Measurements from ENCODE around the gene MAP3K9.

MAP3K9 gene

DNA sequence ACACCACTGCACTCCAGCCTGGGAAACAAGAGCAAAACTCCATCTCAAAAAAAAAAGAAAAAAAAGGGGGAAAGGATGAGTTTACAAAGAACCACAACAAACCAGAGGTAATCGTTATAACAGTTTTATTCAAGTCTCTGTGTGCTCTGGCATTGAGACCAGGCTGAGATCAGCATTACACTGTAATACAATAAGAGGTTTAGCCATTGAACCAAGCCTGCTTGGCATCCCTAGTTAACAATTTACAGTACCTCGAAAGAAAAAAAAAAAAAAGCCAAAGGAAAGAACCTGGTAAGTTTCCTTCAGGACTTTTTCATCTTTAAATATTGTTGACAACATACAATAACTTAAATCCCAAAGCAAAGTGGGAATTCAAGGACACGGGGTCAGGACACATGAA lies 86.9 kb downstream of the MAP3K9 start:
- TF ChIP-seq EZH2 (optimal IDR thresholded peaks at IDR 0.05; ENCODE audit: low read depth, low read length) (no peak), EZH2phosphoT487 (IDR thresholded peaks at IDR 0.05; ENCODE audit: low read length) (no peak)
- TF ChIP-seq, protein P1, sequence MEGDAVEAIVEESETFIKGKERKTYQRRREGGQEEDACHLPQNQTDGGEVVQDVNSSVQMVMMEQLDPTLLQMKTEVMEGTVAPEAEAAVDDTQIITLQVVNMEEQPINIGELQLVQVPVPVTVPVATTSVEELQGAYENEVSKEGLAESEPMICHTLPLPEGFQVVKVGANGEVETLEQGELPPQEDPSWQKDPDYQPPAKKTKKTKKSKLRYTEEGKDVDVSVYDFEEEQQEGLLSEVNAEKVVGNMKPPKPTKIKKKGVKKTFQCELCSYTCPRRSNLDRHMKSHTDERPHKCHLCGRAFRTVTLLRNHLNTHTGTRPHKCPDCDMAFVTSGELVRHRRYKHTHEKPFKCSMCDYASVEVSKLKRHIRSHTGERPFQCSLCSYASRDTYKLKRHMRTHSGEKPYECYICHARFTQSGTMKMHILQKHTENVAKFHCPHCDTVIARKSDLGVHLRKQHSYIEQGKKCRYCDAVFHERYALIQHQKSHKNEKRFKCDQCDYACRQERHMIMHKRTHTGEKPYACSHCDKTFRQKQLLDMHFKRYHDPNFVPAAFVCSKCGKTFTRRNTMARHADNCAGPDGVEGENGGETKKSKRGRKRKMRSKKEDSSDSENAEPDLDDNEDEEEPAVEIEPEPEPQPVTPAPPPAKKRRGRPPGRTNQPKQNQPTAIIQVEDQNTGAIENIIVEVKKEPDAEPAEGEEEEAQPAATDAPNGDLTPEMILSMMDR (IDR thresholded peaks at IDR 0.05; ENCODE audit: low read length) = no peak
- no peak overlapping the region for H3K9ac ChIP-seq (ENCODE audit: low read length)
- H3K27ac ChIP-seq (ENCODE audit: low read length) = no peak overlapping the region
- no peak for DNase-seq
- no peaks in the 10 kb centered on the region for H3K79me2 ChIP-seq (ENCODE audit: low read length)
- no peak overlapping the region for H3K4me3 ChIP-seq (ENCODE audit: low read length)
- no peaks in the 10 kb centered on the region for H3K9me3 ChIP-seq (replicated peaks; ENCODE audit: insufficient read depth, low read length)
- no peaks in the 10 kb centered on the region for H3F3A ChIP-seq (ENCODE audit: insufficient read depth, low read length)
- H3K27me3 ChIP-seq (replicated peaks; ENCODE audit: insufficient read depth, low read length) = no peaks in the 10 kb centered on the region
- H3K4me1 ChIP-seq (ENCODE audit: low read length) = no peaks in the 10 kb centered on the region
- no peak overlapping the region for H3K4me2 ChIP-seq (ENCODE audit: low read depth, low read length)
- no peaks in the 10 kb centered on the region for H3K36me3 ChIP-seq (replicated peaks; ENCODE audit: insufficient read depth, low read length)
- no peaks in the 10 kb centered on the region for H3K9me2 ChIP-seq (replicated peaks; ENCODE audit: insufficient read depth, low read length)
- no peak overlapping the region for H2AFZ ChIP-seq (ENCODE audit: low read length)
- no peaks in the 10 kb centered on the region for H4K20me1 ChIP-seq (ENCODE audit: insufficient read depth, low read length)

DNA sequence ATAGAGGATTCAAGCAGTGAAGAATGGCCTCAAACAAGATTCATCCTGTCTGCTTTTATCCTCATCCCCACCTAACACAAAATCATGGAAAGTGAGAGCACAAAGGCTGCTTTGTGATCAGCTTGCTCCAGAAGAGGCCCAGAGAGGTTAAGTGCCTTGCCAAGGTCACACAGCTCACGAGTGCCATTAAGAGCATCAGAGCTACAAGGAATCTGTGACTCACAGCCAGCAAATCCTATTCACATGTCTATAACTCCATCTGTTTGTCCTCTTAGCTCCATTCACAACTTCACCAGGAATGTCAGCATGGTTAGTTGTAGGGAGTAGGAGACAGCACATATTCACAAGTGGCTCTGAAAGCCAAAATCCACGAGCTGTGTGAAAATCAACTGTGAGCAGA lies 87.8 kb downstream of the MAP3K9 start:
- Histone ChIP-seq H2AFZ (ENCODE audit: low read length) (no peak overlapping the region), H3K9me3 (replicated peaks; ENCODE audit: insufficient read depth, low read length) (no peaks in the 10 kb centered on the region), H3K79me2 (ENCODE audit: low read length) (no peaks in the 10 kb centered on the region), H3K4me2 (ENCODE audit: low read depth, low read length) (no peak overlapping the region), H4K20me1 (ENCODE audit: insufficient read depth, low read length) (no peaks in the 10 kb centered on the region), H3K27me3 (replicated peaks; ENCODE audit: insufficient read depth, low read length) (no peaks in the 10 kb centered on the region), H3K4me3 (ENCODE audit: low read length) (no peak overlapping the region), H3K9ac (ENCODE audit: low read length) (no peak overlapping the region), H3K4me1 (ENCODE audit: low read length) (no peaks in the 10 kb centered on the region), H3K27ac (ENCODE audit: low read length) (no peak overlapping the region), H3K36me3 (replicated peaks; ENCODE audit: insufficient read depth, low read length) (no peaks in the 10 kb centered on the region), H3F3A (ENCODE audit: insufficient read depth, low read length) (no peaks in the 10 kb centered on the region), H3K9me2 (replicated peaks; ENCODE audit: insufficient read depth, low read length) (no peaks in the 10 kb centered on the region)
- no peak for DNase-seq
- TF ChIP-seq EZH2 (optimal IDR thresholded peaks at IDR 0.05; ENCODE audit: low read depth, low read length) (no peak), EZH2phosphoT487 (IDR thresholded peaks at IDR 0.05; ENCODE audit: low read length) (no peak)
- TF ChIP-seq, protein P1 (IDR thresholded peaks at IDR 0.05; ENCODE audit: low read length) = no peak

DNA sequence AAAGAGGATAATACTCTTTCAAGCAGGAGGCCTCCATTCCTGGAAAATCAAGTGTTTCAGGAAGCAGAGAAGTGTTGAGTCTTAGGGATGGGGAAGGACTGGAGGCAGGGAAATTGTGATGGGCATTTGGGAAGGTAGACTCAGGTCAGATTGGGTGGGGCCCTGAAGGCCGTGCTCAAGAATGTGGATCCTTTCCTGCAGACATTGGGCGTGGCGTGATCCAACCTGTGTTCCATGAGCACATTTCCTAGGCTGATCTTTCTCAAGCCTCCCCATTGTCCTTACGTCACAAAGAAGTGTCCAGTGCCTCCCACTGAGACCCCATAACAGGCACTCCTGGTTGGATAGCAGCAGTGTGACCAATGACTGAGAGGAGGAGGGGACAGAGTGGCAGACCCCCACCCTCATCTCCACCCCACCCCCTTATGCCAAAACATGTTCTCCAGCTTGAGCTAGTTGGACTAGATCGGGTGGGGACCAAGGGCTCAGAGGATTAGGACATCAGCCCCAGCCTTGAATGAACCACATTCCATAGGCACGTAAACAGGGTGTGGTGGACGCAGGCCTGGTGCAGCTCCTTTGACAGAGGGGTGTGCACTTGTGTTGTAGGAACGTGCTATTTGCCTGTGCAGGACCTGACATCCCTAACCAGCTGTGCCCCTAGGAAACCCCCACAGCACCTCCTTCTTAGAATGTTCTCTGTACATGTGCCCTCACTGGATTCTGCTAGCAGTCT lies 90.8 kb downstream of the MAP3K9 start:
- Histone ChIP-seq H2AFZ (ENCODE audit: low read length) (no peak overlapping the region), H3K9ac (ENCODE audit: low read length) (no peak overlapping the region), H3K27me3 (replicated peaks; ENCODE audit: insufficient read depth, low read length) (no peaks in the 10 kb centered on the region), H3K79me2 (ENCODE audit: low read length) (no peaks in the 10 kb centered on the region), H3K4me3 (ENCODE audit: low read length) (no peak overlapping the region), H3K9me2 (replicated peaks; ENCODE audit: insufficient read depth, low read length) (no peaks in the 10 kb centered on the region), H3F3A (ENCODE audit: insufficient read depth, low read length) (no peaks in the 10 kb centered on the region), H4K20me1 (ENCODE audit: insufficient read depth, low read length) (no peaks in the 10 kb centered on the region), H3K27ac (ENCODE audit: low read length) (no peak overlapping the region), H3K4me1 (ENCODE audit: low read length) (no peaks in the 10 kb centered on the region), H3K9me3 (replicated peaks; ENCODE audit: insufficient read depth, low read length) (no peaks in the 10 kb centered on the region), H3K4me2 (ENCODE audit: low read depth, low read length) (no peak overlapping the region), H3K36me3 (replicated peaks; ENCODE audit: insufficient read depth, low read length) (no peaks in the 10 kb centered on the region)
- no peak for TF ChIP-seq EZH2phosphoT487 (IDR thresholded peaks at IDR 0.05; ENCODE audit: low read length)
- no peak for TF ChIP-seq EZH2 (optimal IDR thresholded peaks at IDR 0.05; ENCODE audit: low read depth, low read length)
- DNase-seq = no peak

DNA sequence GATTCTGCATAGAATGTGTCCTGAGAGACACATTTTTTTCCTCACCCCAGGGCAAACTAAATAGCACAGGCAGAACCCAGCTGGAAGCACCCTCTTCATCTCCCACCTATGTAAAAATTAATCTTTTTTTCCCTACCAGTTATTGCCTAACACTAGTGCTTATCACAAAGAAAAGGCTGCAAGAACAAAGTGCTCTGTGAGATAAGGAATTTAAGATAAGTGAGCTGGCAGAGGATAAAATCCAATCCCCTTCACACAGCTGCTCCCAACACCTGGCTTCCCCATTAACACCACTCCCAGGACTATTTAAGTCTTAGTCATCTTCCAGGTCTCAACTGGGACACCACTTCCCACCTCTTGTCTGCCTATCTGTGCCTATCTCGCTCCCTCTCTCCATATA lies 92.4 kb downstream of the MAP3K9 start:
- H3K4me3 ChIP-seq (ENCODE audit: low read length) = no peak overlapping the region
- H3K4me2 ChIP-seq (ENCODE audit: low read depth, low read length) = no peak overlapping the region

More for the DNA sequence above, 92.4 kb downstream of the MAP3K9 start:
- no peaks in the 10 kb centered on the region for H3K4me1 ChIP-seq (ENCODE audit: low read length)
- H3K27ac ChIP-seq (ENCODE audit: low read length) = no peak overlapping the region
- H3K79me2 ChIP-seq (ENCODE audit: low read length) = no peaks in the 10 kb centered on the region
- no peaks in the 10 kb centered on the region for H3K27me3 ChIP-seq (replicated peaks; ENCODE audit: insufficient read depth, low read length)
- DNase-seq = no peak
- H3K9me2 ChIP-seq (replicated peaks; ENCODE audit: insufficient read depth, low read length) = no peaks in the 10 kb centered on the region
- H3K9ac ChIP-seq (ENCODE audit: low read length) = no peak overlapping the region
- no peaks in the 10 kb centered on the region for H4K20me1 ChIP-seq (ENCODE audit: insufficient read depth, low read length)
- no peak overlapping the region for H2AFZ ChIP-seq (ENCODE audit: low read length)
- no peaks in the 10 kb centered on the region for H3K36me3 ChIP-seq (replicated peaks; ENCODE audit: insufficient read depth, low read length)
- TF ChIP-seq, protein P1 (IDR thresholded peaks at IDR 0.05; ENCODE audit: low read length) = no peak
- TF ChIP-seq EZH2 (optimal IDR thresholded peaks at IDR 0.05; ENCODE audit: low read depth, low read length) (no peak), EZH2phosphoT487 (IDR thresholded peaks at IDR 0.05; ENCODE audit: low read length) (no peak)
- H3K9me3 ChIP-seq (replicated peaks; ENCODE audit: insufficient read depth, low read length) = no peaks in the 10 kb centered on the region
- H3F3A ChIP-seq (ENCODE audit: insufficient read depth, low read length) = no peaks in the 10 kb centered on the region
